ENCODE data around the gene TBL1X. TPM values are rescaled to one million over a fixed set of nuclear protein-coding genes. Genes with fewer than 3 reads are reported as not detected.

The TBL1X gene
- total RNA-seq, 1 donor from 2014 or later, result 21.4 TPM

DNA sequence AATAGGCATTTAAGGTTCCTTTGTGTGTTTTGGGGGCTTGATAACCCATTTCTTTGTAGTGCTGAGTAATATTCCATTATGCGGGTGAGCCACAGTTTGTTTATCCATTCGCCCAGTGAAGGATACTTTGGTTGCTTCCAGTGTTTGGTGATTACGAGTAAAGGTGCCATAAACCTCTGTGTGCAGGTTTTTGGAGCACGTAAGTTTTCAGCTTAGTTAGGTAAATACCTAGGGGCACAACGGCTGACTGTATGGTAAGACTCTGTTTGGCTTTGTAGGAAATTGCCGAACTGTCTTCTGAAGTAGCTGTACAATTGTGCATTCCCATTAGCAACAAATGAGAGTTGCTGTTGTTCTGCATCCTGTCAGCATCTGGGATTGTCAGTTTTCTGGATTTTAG lies 3.8 kb upstream of the TBL1X start:
- peaks cover 7% of the 10 kb centered on the region for H3K9me3 Mint-ChIP-seq (ENCODE audit: low read depth)
- H3K4me1 Mint-ChIP-seq (ENCODE audit: low read depth), result peaks cover 16% of the 10 kb centered on the region
- TF ChIP-seq, protein P1, sequence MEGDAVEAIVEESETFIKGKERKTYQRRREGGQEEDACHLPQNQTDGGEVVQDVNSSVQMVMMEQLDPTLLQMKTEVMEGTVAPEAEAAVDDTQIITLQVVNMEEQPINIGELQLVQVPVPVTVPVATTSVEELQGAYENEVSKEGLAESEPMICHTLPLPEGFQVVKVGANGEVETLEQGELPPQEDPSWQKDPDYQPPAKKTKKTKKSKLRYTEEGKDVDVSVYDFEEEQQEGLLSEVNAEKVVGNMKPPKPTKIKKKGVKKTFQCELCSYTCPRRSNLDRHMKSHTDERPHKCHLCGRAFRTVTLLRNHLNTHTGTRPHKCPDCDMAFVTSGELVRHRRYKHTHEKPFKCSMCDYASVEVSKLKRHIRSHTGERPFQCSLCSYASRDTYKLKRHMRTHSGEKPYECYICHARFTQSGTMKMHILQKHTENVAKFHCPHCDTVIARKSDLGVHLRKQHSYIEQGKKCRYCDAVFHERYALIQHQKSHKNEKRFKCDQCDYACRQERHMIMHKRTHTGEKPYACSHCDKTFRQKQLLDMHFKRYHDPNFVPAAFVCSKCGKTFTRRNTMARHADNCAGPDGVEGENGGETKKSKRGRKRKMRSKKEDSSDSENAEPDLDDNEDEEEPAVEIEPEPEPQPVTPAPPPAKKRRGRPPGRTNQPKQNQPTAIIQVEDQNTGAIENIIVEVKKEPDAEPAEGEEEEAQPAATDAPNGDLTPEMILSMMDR (IDR thresholded peaks at IDR 0.05), result no peak
- no peak for DNase-seq (ENCODE audit: low spot score)
- no peaks in the 10 kb centered on the region for H3K27me3 Mint-ChIP-seq (ENCODE audit: low read depth)
- H3K27ac Mint-ChIP-seq (ENCODE audit: unreplicated experiment), result no peak overlapping the region
- H3K36me3 Mint-ChIP-seq (ENCODE audit: low read depth), result no peaks in the 10 kb centered on the region
- no peak overlapping the region for H3K4me3 Mint-ChIP-seq (ENCODE audit: unreplicated experiment)

DNA sequence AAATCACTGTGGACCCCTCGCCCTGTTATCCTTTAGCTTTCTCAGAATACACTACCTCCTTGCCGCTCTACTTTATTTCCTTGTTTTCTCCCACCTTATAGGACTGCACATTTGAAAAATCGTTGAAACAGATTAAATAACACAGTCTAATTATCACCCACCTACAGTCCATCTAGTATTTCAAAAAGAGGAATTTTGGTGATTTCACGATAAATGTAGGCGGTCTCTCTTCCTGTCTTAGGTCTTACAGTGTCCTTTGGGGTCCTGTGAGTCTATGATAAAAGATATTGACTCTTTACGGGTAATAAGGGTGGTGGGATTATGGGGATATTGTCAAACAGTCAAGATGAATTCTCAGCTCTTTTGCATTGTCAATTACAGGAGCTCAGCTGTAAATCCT lies 2.4 kb upstream of the TBL1X start:
- Mint-ChIP-seq H3K36me3 (ENCODE audit: low read depth) (no peaks in the 10 kb centered on the region), H3K9me3 (ENCODE audit: low read depth) (peaks cover 3% of the 10 kb centered on the region), H3K4me3 (ENCODE audit: unreplicated experiment) (no peak overlapping the region), H3K4me1 (ENCODE audit: low read depth) (peaks cover 29% of the 10 kb centered on the region), H3K27ac (ENCODE audit: unreplicated experiment) (peak overlapping the region; percentile 92), H3K27me3 (ENCODE audit: low read depth) (no peaks in the 10 kb centered on the region)
- TF ChIP-seq, protein P1 (IDR thresholded peaks at IDR 0.05), result no peak
- no peak for DNase-seq (ENCODE audit: low spot score)

DNA sequence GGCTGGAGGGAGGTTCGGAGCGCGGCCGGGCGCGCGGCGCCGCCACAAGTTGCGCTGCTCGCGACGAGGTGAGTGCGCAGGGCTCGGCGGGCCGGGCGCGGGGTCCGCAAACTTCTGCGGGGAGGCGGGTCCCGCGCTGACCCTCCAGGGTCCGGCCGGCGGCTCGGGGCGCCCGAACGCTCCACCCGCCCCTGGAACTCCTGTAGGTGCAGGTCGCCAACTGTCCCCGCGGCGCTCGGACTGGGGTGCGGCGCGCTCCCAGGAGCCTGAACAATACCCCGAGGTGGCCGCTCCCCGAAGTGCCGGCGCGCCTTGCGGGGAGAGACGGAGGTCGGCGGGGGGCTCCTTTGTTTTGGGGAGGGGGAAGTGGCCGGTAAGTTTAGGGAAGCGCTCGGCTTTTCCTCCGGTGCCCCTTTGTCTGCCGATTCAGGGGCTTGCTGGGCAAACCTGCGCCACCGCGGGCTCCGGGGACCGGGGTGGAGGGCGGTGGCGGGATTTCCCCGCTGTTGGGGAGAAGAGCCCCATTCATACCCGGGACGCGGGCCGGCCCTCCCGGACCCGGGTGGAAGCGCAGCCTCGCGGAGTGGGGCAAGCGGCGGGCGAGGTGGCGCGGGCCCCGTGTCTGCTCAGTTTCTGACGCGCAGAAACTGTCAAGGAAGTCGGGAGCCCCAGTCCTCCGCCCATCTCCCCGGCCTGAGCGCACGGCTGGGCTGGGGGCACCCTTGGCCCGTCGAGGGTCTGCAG lies 694 bp downstream of the TBL1X start:
- H3K27me3 Mint-ChIP-seq (ENCODE audit: low read depth), result no peaks in the 10 kb centered on the region
- H3K36me3 Mint-ChIP-seq (ENCODE audit: low read depth), result no peaks in the 10 kb centered on the region
- no peak overlapping the region for H3K27ac Mint-ChIP-seq (ENCODE audit: unreplicated experiment)
- DNase-seq (ENCODE audit: low spot score), result no peak
- TF ChIP-seq, protein P1 (IDR thresholded peaks at IDR 0.05), result peak; percentile 14
- peaks cover 3% of the 10 kb centered on the region for H3K9me3 Mint-ChIP-seq (ENCODE audit: low read depth)
- peak overlapping the region; percentile 65 for H3K4me3 Mint-ChIP-seq (ENCODE audit: unreplicated experiment)
- H3K4me1 Mint-ChIP-seq (ENCODE audit: low read depth), result peaks cover 39% of the 10 kb centered on the region

DNA sequence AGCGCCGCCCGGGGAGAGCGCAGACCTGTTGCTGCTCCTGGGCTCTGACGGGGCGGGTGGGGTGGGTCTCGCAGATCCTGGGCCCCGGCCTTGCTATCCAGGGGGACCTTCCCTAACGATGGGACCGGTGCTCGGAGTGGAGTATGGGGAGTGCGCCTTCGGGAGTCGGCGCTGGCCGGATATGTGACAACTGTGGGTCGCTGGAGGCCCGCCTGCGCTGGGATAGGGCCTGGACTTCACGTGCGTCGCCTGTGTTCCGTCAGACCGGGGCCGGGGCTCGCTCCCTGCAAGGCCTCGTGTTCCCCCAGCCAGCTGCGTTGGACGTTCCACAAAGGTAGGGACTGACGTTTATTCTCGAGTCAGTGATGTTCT lies 1.3 kb downstream of the TBL1X start:
- Mint-ChIP-seq H3K36me3 (ENCODE audit: low read depth) (no peaks in the 10 kb centered on the region), H3K27me3 (ENCODE audit: low read depth) (no peaks in the 10 kb centered on the region), H3K4me1 (ENCODE audit: low read depth) (peaks cover 42% of the 10 kb centered on the region), H3K4me3 (ENCODE audit: unreplicated experiment) (peak overlapping the region; percentile 65), H3K27ac (ENCODE audit: unreplicated experiment) (peak overlapping the region; percentile 51), H3K9me3 (ENCODE audit: low read depth) (peaks cover 4% of the 10 kb centered on the region)
- no peak for DNase-seq (ENCODE audit: low spot score)
- TF ChIP-seq, protein P1 (IDR thresholded peaks at IDR 0.05), result no peak

DNA sequence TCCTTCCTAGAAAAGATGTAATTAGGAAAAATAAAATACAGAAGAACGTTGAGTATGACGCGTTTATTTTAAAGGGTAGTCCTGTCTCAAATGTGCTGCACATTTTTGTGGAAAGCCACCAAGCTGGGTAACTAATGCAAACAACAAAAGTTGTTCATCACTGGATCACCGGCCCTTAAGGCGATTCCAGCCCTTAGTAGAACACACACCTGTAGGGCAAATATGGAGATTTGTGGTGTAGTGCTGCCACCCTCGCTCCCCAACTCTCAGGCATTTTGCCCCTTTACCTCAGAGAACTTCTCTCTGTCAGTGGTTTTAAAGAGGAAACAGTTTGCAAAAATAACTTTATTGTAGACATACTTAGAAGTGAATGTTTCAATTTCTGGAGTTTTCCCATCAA lies 1.9 kb downstream of the TBL1X start:
- H3K27ac Mint-ChIP-seq (ENCODE audit: unreplicated experiment), result peak overlapping the region; percentile 45
- TF ChIP-seq, protein P1 (IDR thresholded peaks at IDR 0.05), result no peak
- H3K4me3 Mint-ChIP-seq (ENCODE audit: unreplicated experiment), result peak overlapping the region; percentile 65
- peaks cover 8% of the 10 kb centered on the region for H3K9me3 Mint-ChIP-seq (ENCODE audit: low read depth)
- DNase-seq (ENCODE audit: low spot score), result no peak
- no peaks in the 10 kb centered on the region for H3K36me3 Mint-ChIP-seq (ENCODE audit: low read depth)
- no peaks in the 10 kb centered on the region for H3K27me3 Mint-ChIP-seq (ENCODE audit: low read depth)
- peaks cover 49% of the 10 kb centered on the region for H3K4me1 Mint-ChIP-seq (ENCODE audit: low read depth)

Data from chondrocyte (in vitro differentiated cells).